Neural crest cell (in vitro differentiated cells): ENCODE data around the gene LAGE3. TPM values are rescaled to one million over a fixed set of nuclear protein-coding genes. Genes with fewer than 3 reads are reported as not detected.

ENCODE experiments used
- DNase-seq: peaks from one replicate; pipeline ENCODE4 v3.0.0; 2021; ENCODE audit warnings: low read depth, mixed read lengths, low spot score
- H3K27ac Mint-ChIP-seq: one replicate; pipeline ENCODE4 v1.8.0; 2021; ENCODE audit warnings: mild to moderate bottlenecking, mixed read lengths; ENCODE audit not compliant: unreplicated experiment
- H3K27me3 Mint-ChIP-seq: 2 replicates; pipeline ENCODE4 v1.8.0; 2021; ENCODE audit warnings: low read depth, mild to moderate bottlenecking, mixed read lengths
- H3K36me3 Mint-ChIP-seq: 2 replicates; pipeline ENCODE4 v1.8.0; 2021; ENCODE audit warnings: low read depth, mild to moderate bottlenecking, mixed read lengths
- H3K4me1 Mint-ChIP-seq: 2 replicates; pipeline ENCODE4 v1.8.0; 2021; ENCODE audit warnings: mixed read lengths
- H3K4me3 Mint-ChIP-seq: one replicate; pipeline ENCODE4 v1.8.0; 2021; ENCODE audit warnings: mild to moderate bottlenecking, mixed read lengths
- H3K9me3 Mint-ChIP-seq: 2 replicates; pipeline ENCODE4 v1.8.0; 2021; ENCODE audit warnings: mixed read lengths
- CTCF ChIP-seq: fragments of 200-600 bp; sonication (generic); conservative IDR thresholded peaks from 2 replicates; pipeline ENCODE4 v1.5.0; 2021; ENCODE audit warnings: antibody characterized with exemption, mild to moderate bottlenecking
- total RNA-seq: library from RNA; stranded (reverse); gene quantifications from 2 replicates; pipeline ENCODE4 v1.2.1, GENCODE V29; 2021

The LAGE3 gene
- total RNA-seq, 1 donor from 2014 or later, result 22.6 TPM

GRCh38 chrX:154448484-154448883 lies 30.6 kb downstream of the LAGE3 start:
- TF ChIP-seq CTCF, result no peak
- no peak for DNase-seq
- Mint-ChIP-seq H3K27ac (no peak overlapping the region), H3K4me3 (no peak overlapping the region), H3K27me3 (no peaks in the 10 kb centered on the region), H3K9me3 (no peaks in the 10 kb centered on the region), H3K36me3 (no peaks in the 10 kb centered on the region), H3K4me1 (peaks cover 1% of the 10 kb centered on the region)

- no peaks in the 10 kb centered on the region for H3K36me3 Mint-ChIP-seq
- H3K27ac Mint-ChIP-seq, result no peak overlapping the region
- H3K4me1 Mint-ChIP-seq, result peaks cover 6% of the 10 kb centered on the region
- H3K27me3 Mint-ChIP-seq, result no peaks in the 10 kb centered on the region
- peak overlapping the region; percentile 27 for H3K4me3 Mint-ChIP-seq
- TF ChIP-seq CTCF, result no peak
- H3K9me3 Mint-ChIP-seq, result no peaks in the 10 kb centered on the region
- DNase-seq, result no peak
Measured at GRCh38 chrX:154446430-154446829, 32.7 kb downstream of the LAGE3 start.

GRCh38 chrX:154445776-154446175 lies 33.3 kb downstream of the LAGE3 start:
- Mint-ChIP-seq H3K27ac (no peak overlapping the region), H3K9me3 (no peaks in the 10 kb centered on the region), H3K36me3 (no peaks in the 10 kb centered on the region), H3K4me3 (peak overlapping the region; percentile 65), H3K27me3 (no peaks in the 10 kb centered on the region), H3K4me1 (peaks cover 6% of the 10 kb centered on the region)
- no peak for DNase-seq
- no peak for TF ChIP-seq CTCF

- H3K27me3 Mint-ChIP-seq, result no peaks in the 10 kb centered on the region
- peak overlapping the region; percentile 27 for H3K4me3 Mint-ChIP-seq
- no peak for TF ChIP-seq CTCF
- DNase-seq, result no peak
- no peaks in the 10 kb centered on the region for H3K9me3 Mint-ChIP-seq
- H3K4me1 Mint-ChIP-seq, result peaks cover 6% of the 10 kb centered on the region
- no peaks in the 10 kb centered on the region for H3K36me3 Mint-ChIP-seq
- H3K27ac Mint-ChIP-seq, result no peak overlapping the region
Measured at GRCh38 chrX:154444755-154445246, 34.3 kb downstream of the LAGE3 start.

- Mint-ChIP-seq H3K36me3 (no peaks in the 10 kb centered on the region), H3K4me3 (peak within 1 kb of the TSS; percentile 83), H3K4me1 (peaks cover 6% of the 10 kb centered on the region), H3K9me3 (no peaks in the 10 kb centered on the region), H3K27ac (peak within 1 kb of the TSS; percentile 78), H3K27me3 (no peaks in the 10 kb centered on the region)
- TF ChIP-seq CTCF, result no peak
- DNase-seq, result peak; percentile 50
Measured at GRCh38 chrX:154443992-154444754, 34.9 kb downstream of the LAGE3 start, which contains the start of gene FAM50A. Gene FAM50A, plus strand, starts transcription at chrX:154444141. Its CDS starts 95 bp downstream, at chrX:154444236.
